PC-3 (cell line): ENCODE measurements around the gene USP40. TPM values are rescaled to one million over a fixed set of nuclear protein-coding genes. Genes with fewer than 3 reads are reported as not detected.

ENCODE experiments used
- ATAC-seq: fragments of 200-7000 bp; cut with Tn5 transposase; 2 replicates; pipeline ENCODE4 v1.9.1; 2020; ENCODE audit warnings: mild to moderate bottlenecking, moderate library complexity
- BruUV-seq: library from RNA; stranded (reverse); fragments of 400-500 nt; replicated peaks from 2 replicates; lab custom pipeline; 2021; lab: Mats Ljungman, UMichigan
- CTCF ChIA-PET: fragments of 300-600 bp; sonication (Branson Sonifier 250); formaldehyde crosslinking; loops from one replicate; lab custom pipeline; 2022; ENCODE audit warnings: antibody characterized with exemption; lab: Charles Lee
- POLR2A ChIA-PET: fragments of 300-600 bp; sonication (Branson Sonifier 250); formaldehyde crosslinking; loops from one replicate; lab custom pipeline; 2022; ENCODE audit warnings: antibody characterized with exemption; ENCODE audit not compliant: unreplicated experiment; lab: Charles Lee
- DNase-seq: peaks from one replicate; pipeline ENCODE4 v3.0.0-alpha.2; 2015
- H2AFZ ChIP-seq: fragments of 300-600 bp; sonication (generic); 2 replicates; pipeline ENCODE4 v1.6.0; 2016; ENCODE audit warnings: antibody characterized with exemption, low read length
- H3F3A ChIP-seq: fragments of 300-600 bp; sonication (generic); one replicate; pipeline ENCODE4 v1.6.0; 2017; ENCODE audit warnings: antibody characterized with exemption, low read length, control low read depth, mild to moderate bottlenecking; ENCODE audit not compliant: unreplicated experiment
- H3K27ac ChIP-seq: fragments of 300-600 bp; sonication (generic); 2 replicates; pipeline ENCODE4 v1.5.1; 2016; ENCODE audit warnings: mild to moderate bottlenecking, low read length
- H3K27me3 ChIP-seq: fragments of 300-600 bp; sonication (generic); 2 replicates; pipeline ENCODE4 v1.6.1; 2016; ENCODE audit warnings: low read length, mixed read lengths
- H3K36me3 ChIP-seq: fragments of 300-600 bp; sonication (generic); 2 replicates; pipeline ENCODE4 v1.6.1; 2016; ENCODE audit warnings: low read depth, mixed run types, low read length, mixed read lengths
- H3K4me1 ChIP-seq: fragments of 300-600 bp; sonication (generic); 2 replicates; pipeline ENCODE4 v1.5.1; 2016; ENCODE audit warnings: low read length; ENCODE audit not compliant: insufficient read depth
- H3K4me2 ChIP-seq: fragments of 300-600 bp; sonication (generic); 2 replicates; pipeline ENCODE4 v1.6.0; 2016; ENCODE audit warnings: low read length
- H3K4me3 ChIP-seq: fragments of 300-600 bp; sonication (generic); 2 replicates; pipeline ENCODE4 v1.5.1; 2016; ENCODE audit warnings: mild to moderate bottlenecking, low read length, mixed read lengths
- H3K79me2 ChIP-seq: fragments of 300-600 bp; sonication (generic); 2 replicates; pipeline ENCODE4 v1.6.1; 2017; ENCODE audit warnings: low read length, mixed read lengths
- H3K9ac ChIP-seq: fragments of 300-600 bp; sonication (generic); 2 replicates; pipeline ENCODE4 v1.6.0; 2016; ENCODE audit warnings: mild to moderate bottlenecking, low read length
- H3K9me2 ChIP-seq: fragments of 300-600 bp; sonication (generic); replicated peaks from 2 replicates; pipeline ENCODE4 v1.6.1; 2016; ENCODE audit warnings: mixed run types, low read length, mixed read lengths
- H3K9me3 ChIP-seq: fragments of 300-600 bp; sonication (generic); 2 replicates; pipeline ENCODE4 v1.6.1; 2016; ENCODE audit warnings: low read length, mixed read lengths
- H4K20me1 ChIP-seq: fragments of 300-600 bp; sonication (generic); 2 replicates; pipeline ENCODE4 v1.6.1; 2016; ENCODE audit warnings: low read length, mixed read lengths
- EZH2 ChIP-seq: fragments of 300-600 bp; sonication (generic); IDR thresholded peaks from one replicate; pipeline ENCODE4 v1.6.1; 2017; ENCODE audit warnings: antibody characterized with exemption, mild to moderate bottlenecking, low read length; ENCODE audit not compliant: unreplicated experiment
- EZH2phosphoT487 ChIP-seq: fragments of 300-600 bp; sonication (generic); IDR thresholded peaks from 2 replicates; pipeline ENCODE4 v1.6.1; 2018; ENCODE audit warnings: mild to moderate bottlenecking, antibody characterized with exemption, low read length, borderline replicate concordance
- intact Hi-C: fragments of 100-400 bp; cut with micrococcal nuclease; formaldehyde crosslinking; loops from 2 replicates; pipeline ENCODE4 v1.9.0; 2023
- total RNA-seq: library from RNA; depleted of rRNA; stranded (reverse); fragments of >200 nt; gene quantifications from 2 replicates; pipeline ENCODE4 v1.2.3, GENCODE V29; 2014
- TF ChIP-seq, protein P1 (sequence below): fragments of 300-600 bp; sonication (generic); conservative IDR thresholded peaks from 2 replicates; pipeline ENCODE4 v1.5.1; 2017; ENCODE audit warnings: antibody characterized with exemption, low read depth, mild to moderate bottlenecking, low read length

USP40 gene
- total RNA-seq, 1 experiment from 2014 or later, result 32.1 TPM

DNA sequence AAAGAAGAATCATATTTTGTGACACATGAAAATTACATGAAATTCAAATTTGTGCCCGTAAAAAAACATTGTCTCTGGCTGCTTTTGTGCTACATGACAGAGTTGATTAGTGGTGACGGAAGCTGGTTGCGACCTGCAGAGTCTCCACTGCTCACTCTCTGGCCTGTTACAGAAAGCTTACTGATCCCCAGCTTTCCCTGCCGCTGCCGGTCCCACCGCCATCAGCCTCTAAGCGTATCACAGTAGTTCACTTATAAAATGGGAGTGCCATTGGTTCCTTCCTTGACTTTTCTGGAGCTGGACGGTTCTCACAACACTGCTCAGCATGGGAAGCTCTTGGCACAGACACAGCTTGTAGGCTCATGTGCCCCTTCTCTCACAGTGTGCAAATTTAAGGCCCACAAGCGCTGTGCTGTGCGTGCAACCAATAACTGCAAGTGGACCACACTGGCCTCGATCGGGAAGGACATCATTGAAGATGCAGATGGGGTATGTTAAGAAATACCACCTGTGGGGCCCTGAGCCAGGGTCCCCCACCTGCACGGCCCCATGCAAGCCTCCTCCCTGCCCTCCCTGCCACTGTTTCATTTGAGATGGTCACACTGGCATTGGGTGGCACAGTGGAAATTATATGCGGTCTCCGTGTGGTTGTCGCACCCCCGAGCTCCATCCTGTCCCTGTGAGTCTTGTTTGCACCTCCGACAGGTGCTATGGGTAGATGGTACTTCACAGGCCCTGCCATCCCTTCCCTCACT is 131.0 kb downstream of the USP40 start:
- Histone ChIP-seq H3K36me3 (peaks cover 34% of the 10 kb centered on the region; the same call in 1 of the 2 replicates), H3K4me3 (no peak overlapping the region), H3K9me2 (no peaks in the 10 kb centered on the region; the same call in 1 of the 2 replicates), H3K79me2 (peaks cover 30% of the 10 kb centered on the region), H2AFZ (no peak overlapping the region), H3K27me3 (no peaks in the 10 kb centered on the region), H3K9me3 (no peaks in the 10 kb centered on the region), H3K9ac (no peak overlapping the region), H3K27ac (no peak overlapping the region), H3K4me1 (peaks cover 6% of the 10 kb centered on the region), H3K4me2 (no peak overlapping the region), H4K20me1 (no peaks in the 10 kb centered on the region), H3F3A (no peaks in the 10 kb centered on the region)
- no peak for ATAC-seq
- CTCF ChIA-PET, result no interaction called here
- intact Hi-C loops, result no loop called here
- POLR2A ChIA-PET, result no interaction called here
- TF ChIP-seq EZH2, result no peak
- TF ChIP-seq EZH2phosphoT487, result no peak
- TF ChIP-seq, protein P1, sequence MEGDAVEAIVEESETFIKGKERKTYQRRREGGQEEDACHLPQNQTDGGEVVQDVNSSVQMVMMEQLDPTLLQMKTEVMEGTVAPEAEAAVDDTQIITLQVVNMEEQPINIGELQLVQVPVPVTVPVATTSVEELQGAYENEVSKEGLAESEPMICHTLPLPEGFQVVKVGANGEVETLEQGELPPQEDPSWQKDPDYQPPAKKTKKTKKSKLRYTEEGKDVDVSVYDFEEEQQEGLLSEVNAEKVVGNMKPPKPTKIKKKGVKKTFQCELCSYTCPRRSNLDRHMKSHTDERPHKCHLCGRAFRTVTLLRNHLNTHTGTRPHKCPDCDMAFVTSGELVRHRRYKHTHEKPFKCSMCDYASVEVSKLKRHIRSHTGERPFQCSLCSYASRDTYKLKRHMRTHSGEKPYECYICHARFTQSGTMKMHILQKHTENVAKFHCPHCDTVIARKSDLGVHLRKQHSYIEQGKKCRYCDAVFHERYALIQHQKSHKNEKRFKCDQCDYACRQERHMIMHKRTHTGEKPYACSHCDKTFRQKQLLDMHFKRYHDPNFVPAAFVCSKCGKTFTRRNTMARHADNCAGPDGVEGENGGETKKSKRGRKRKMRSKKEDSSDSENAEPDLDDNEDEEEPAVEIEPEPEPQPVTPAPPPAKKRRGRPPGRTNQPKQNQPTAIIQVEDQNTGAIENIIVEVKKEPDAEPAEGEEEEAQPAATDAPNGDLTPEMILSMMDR, result no peak
- no peak for DNase-seq
- no TSS peak for BruUV-seq

DNA sequence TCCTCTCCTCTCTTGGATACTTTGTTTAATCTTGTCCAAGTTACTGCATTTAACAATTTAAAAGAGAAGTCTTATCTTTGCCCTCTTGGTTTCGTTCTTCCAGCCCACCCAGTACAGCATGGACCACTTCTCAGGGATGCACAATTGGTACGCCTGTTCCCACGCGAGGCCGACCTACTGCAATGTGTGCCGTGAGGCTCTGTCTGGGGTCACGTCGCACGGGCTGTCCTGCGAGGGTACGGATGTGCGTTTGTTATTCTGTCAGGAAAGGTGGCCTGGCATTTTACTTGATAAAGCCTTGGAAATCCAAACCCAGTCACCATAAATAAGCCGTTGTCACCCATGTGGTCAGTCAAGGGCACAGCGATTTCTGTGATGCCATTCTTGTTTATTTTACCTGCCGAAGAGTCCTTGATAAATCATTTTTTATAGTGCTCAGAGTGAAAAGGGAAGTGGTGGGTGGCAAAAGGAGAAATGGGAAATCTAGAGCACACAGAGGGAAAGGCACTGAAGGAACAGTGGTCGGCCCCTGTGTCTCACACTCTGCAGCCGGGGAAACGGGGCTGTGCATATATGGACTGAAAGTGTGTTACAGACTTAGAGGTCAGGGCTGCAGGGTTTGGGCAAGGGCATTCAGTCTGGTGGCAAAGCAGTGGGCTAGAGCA is 131.8 kb downstream of the USP40 start:
- Histone ChIP-seq H4K20me1 (no peaks in the 10 kb centered on the region), H3K79me2 (peaks cover 38% of the 10 kb centered on the region), H3K27ac (no peak overlapping the region), H3K9ac (no peak overlapping the region), H3K36me3 (peaks cover 34% of the 10 kb centered on the region; the same call in 1 of the 2 replicates), H2AFZ (no peak overlapping the region), H3K4me3 (no peak overlapping the region), H3K4me1 (peaks cover 14% of the 10 kb centered on the region), H3K27me3 (no peaks in the 10 kb centered on the region), H3K9me3 (no peaks in the 10 kb centered on the region), H3K9me2 (no peaks in the 10 kb centered on the region; the same call in 1 of the 2 replicates), H3F3A (no peaks in the 10 kb centered on the region), H3K4me2 (no peak overlapping the region)
- intact Hi-C loops, result no loop called here
- CTCF ChIA-PET, result no interaction called here
- no TSS peak for BruUV-seq
- ATAC-seq (no peak), DNase-seq (no peak)
- TF ChIP-seq, protein P1, result no peak
- no peak for TF ChIP-seq EZH2
- no peak for TF ChIP-seq EZH2phosphoT487
- POLR2A ChIA-PET, result no interaction called here

DNA sequence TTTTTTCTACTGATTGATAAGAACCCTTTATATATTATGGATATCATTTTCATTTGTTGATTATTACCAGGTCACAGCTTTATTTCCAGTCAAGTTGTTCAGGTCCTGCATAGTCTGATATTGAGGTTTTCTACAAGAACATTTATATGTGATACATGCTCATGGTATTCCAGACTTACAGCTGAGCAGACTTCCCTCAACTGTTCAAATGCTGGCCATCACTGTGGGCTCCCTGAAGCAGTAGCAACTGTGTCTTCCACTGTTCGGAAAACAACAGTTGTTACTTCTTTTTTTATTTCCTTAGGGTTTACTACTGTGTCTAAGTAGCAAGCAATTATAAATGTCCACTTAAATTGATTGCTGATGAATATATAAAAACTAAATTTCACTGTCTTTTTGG is 132.8 kb downstream of the USP40 start:
- Histone ChIP-seq H3K79me2 (peaks cover 48% of the 10 kb centered on the region), H3F3A (no peaks in the 10 kb centered on the region), H3K27me3 (no peaks in the 10 kb centered on the region), H3K9me3 (no peaks in the 10 kb centered on the region), H3K36me3 (peaks cover 34% of the 10 kb centered on the region; the same call in 1 of the 2 replicates), H2AFZ (no peak overlapping the region), H3K9ac (no peak overlapping the region), H3K4me1 (peaks cover 24% of the 10 kb centered on the region), H3K27ac (no peak overlapping the region), H3K4me3 (no peak overlapping the region), H3K9me2 (no peaks in the 10 kb centered on the region; the same call in 1 of the 2 replicates), H4K20me1 (no peaks in the 10 kb centered on the region), H3K4me2 (no peak overlapping the region)
- DNase-seq, result no peak
- ChIA-PET POLR2A (no interaction called here), CTCF (no interaction called here)
- no peak for ATAC-seq
- intact Hi-C loops, result no loop called here
- no TSS peak for BruUV-seq
- TF ChIP-seq EZH2phosphoT487, result no peak
- TF ChIP-seq, protein P1, result no peak
- TF ChIP-seq EZH2, result no peak
